Stimulated activated CD8-positive, alpha-beta memory T cell treated with anti-CD3 and anti-CD28 coated beads, Interleukin-12 subunit alpha, Interleukin-12 subunit beta, amount 100 ng/mL, for 4 hours (primary cell): ENCODE results near the gene SF3B3.
"Not testable (repeated sequence)": the region's sequence is repeated elsewhere in the genome, so short reads cannot be mapped to it uniquely, and the experiment has no call there.

ENCODE experiments used
- DNase-seq: peaks from one replicate; pipeline ENCODE4 v3.0.0-alpha.2; 2020; ENCODE audit warnings: low read depth

SF3B3 gene

GRCh38 chr16:70621864-70622263 lies 98.2 kb downstream of the SF3B3 start:
- not testable (repeated sequence) for DNase-seq
